ENCODE results near the gene C5. TPM values are rescaled to one million over a fixed set of nuclear protein-coding genes. Genes with fewer than 3 reads are reported as not detected.

Gene C5
- total RNA-seq, 8 experiments from 2014 or later = 0.91 to 4.1 (median 2.0) TPM

- no peak overlapping the region for H3K4me3 ChIP-seq
- H3K27ac ChIP-seq = no peak overlapping the region
- in situ Hi-C loops (cut with MboI; ENCODE audit: low pct_unique_long_range_greater_than_20kb in 2 of 9, low sequenced_read_pairs in 9 of 9, unreplicated experiment in 9 of 9) = no loop called here
- WGBS, 10 experiments = 60 to 86% (median 81%) methylated on average over 1 to 5 of the region's 16 CpGs; no CpG with 5 or more reads in 3 of the 10 experiments
- H3K4me1 ChIP-seq (replicated peaks in 1 of 2) = peaks cover 0 to 2% of the 10 kb centered on the region in 2 donors
- ATAC-seq (replicated peaks in 6 of 8) = no peak
Observed at GRCh38 chr9:120904061-120904977, 145.8 kb downstream of the C5 start.

- 47 to 84% (median 74%) methylated on average over 1 to 12 of the region's 14 CpGs; no CpG with 5 or more reads in 2 of the 10 experiments for WGBS, 10 experiments
- Histone ChIP-seq H3K4me1 (replicated peaks in 1 of 2) (peaks cover 0 to 2% of the 10 kb centered on the region in 2 donors), H3K27ac (peak overlapping the region in 1 of 2 donors; percentile 26), H3K4me3 (no peak overlapping the region)
- ATAC-seq (replicated peaks in 6 of 8) = no peak
- in situ Hi-C loops (cut with MboI; ENCODE audit: low pct_unique_long_range_greater_than_20kb in 2 of 9, low sequenced_read_pairs in 9 of 9, unreplicated experiment in 9 of 9) = no loop called here
Observed at GRCh38 chr9:120902569-120903535, 147.2 kb downstream of the C5 start.

Other genes with a start within 250 kb of the C5 start
- gene PSMD5, start 207.4 kb downstream of the C5 start, total RNA-seq = 10 to 100 TPM; 14.8 to 50.8 (median 30.1) TPM
- gene PHF19, start 173.1 kb downstream of the C5 start, total RNA-seq = 10 to 100 TPM in 4 of 8 experiments, 1 to 10 TPM in 4; 5.2 to 44.0 (median 12.0) TPM
- 1 to 10 TPM in 5 of 8 experiments, under 1 TPM in 3; 0.54 to 3.4 (median 1.6) TPM for gene TRAF1, start 123.5 kb downstream of the C5 start, total RNA-seq
- gene CNTRL, start 24.7 kb upstream of the C5 start, total RNA-seq = 10 to 100 TPM in 6 of 8 experiments, 1 to 10 TPM in 2; 3.1 to 19.8 (median 13.8) TPM
- 10 to 100 TPM; 21.3 to 56.0 (median 40.7) TPM for gene RAB14, start 151.6 kb upstream of the C5 start, total RNA-seq
- gene GSN, start 217.9 kb upstream of the C5 start, total RNA-seq = 1,000 to 10,000 TPM in 1 of 8 experiments, 100 to 1,000 TPM in 3, 10 to 100 TPM in 4; 41.1 to 1,937 (median 118) TPM